HG02763 (cell line): Measurements from ENCODE around the gene GAK.

Experiments used
- ATAC-seq: cut with Tn5 transposase; IDR thresholded peaks from one replicate; pipeline ENCODE4 v1.9.1; 2021; ENCODE audit warnings: mild to moderate bottlenecking, moderate library complexity; ENCODE audit not compliant: unreplicated experiment

Gene GAK

GRCh38 chr4:892780-893179 is 39.3 kb downstream of the GAK start:
- no peak for ATAC-seq

- no peak for ATAC-seq
These were observed 40.4 kb downstream of the GAK start for GRCh38 chr4:891747-892146.

GRCh38 chr4:890036-890695 is 42.0 kb downstream of the GAK start:
- ATAC-seq, result no peak

- no peak for ATAC-seq
These were observed 42.6 kb downstream of the GAK start for GRCh38 chr4:889516-889915.

- no peak for ATAC-seq
These were observed 44.1 kb downstream of the GAK start for GRCh38 chr4:888029-888428.

GRCh38 chr4:887034-887763 is 44.9 kb downstream of the GAK start:
- no peak for ATAC-seq

- ATAC-seq, result no peak
These were observed 45.9 kb downstream of the GAK start for GRCh38 chr4:886244-886643.

GRCh38 chr4:885353-885752 is 46.8 kb downstream of the GAK start:
- ATAC-seq, result no peak

- ATAC-seq, result no peak
These were observed 47.2 kb downstream of the GAK start for GRCh38 chr4:884896-885295.

GRCh38 chr4:884259-884658 is 47.9 kb downstream of the GAK start:
- no peak for ATAC-seq

- ATAC-seq, result no peak
These were observed 48.6 kb downstream of the GAK start for GRCh38 chr4:883377-884095.

GRCh38 chr4:882646-883045 is 49.5 kb downstream of the GAK start:
- no peak for ATAC-seq

- ATAC-seq, result no peak
These were observed 50.4 kb downstream of the GAK start for GRCh38 chr4:881709-882108.

- no peak for ATAC-seq
These were observed 51.3 kb downstream of the GAK start for GRCh38 chr4:880684-881405.

- no peak for ATAC-seq
These were observed 52.4 kb downstream of the GAK start for GRCh38 chr4:879729-880077.

- ATAC-seq, result no peak
These were observed 53.1 kb downstream of the GAK start for GRCh38 chr4:878796-879728.

GRCh38 chr4:877502-877901 is 54.6 kb downstream of the GAK start:
- no peak for ATAC-seq

GRCh38 chr4:876780-877179 is 55.3 kb downstream of the GAK start:
- no peak for ATAC-seq

GRCh38 chr4:875818-876423 is 56.2 kb downstream of the GAK start:
- no peak for ATAC-seq
